Tibial nerve (tissue), 4 donors: Measurements from ENCODE around the gene KCNK2.

Experiments
- CTCF ChIP-seq, 5 experiments: fragments of 200-600 bp in 3 of 5; fragments of 450-650 bp in 2 of 5; sonication (generic) in 3 of 5; IDR thresholded peaks; one replicate each; pipeline ENCODE4 v1.5.1; 2016 to 2019; ENCODE audit warnings: antibody characterized with exemption in 5 of 5, mild to moderate bottlenecking in 3 of 5, moderate library complexity in 2 of 5
- EP300 ChIP-seq, 2 donors: sonication (generic); formaldehyde crosslinking; IDR thresholded peaks; one replicate each; pipeline ENCODE4 v1.6.1; 2017; ENCODE audit warnings: antibody characterized with exemption in 2 of 2, mild to moderate bottlenecking in 1 of 2
- POLR2A ChIP-seq, 2 donors: fragments of 450-650 bp; IDR thresholded peaks; one replicate each; pipeline ENCODE4 v1.6.1; 2017; ENCODE audit warnings: antibody characterized with exemption in 2 of 2, mild to moderate bottlenecking in 2 of 2, moderate library complexity in 2 of 2

- TF ChIP-seq POLR2A (IDR thresholded peaks at IDR 0.05) (no peak), CTCF (IDR thresholded peaks at IDR 0.05) (no peak), EP300 (IDR thresholded peaks at IDR 0.05) (no peak)
Measured at GRCh38 chr1:215147024-215147423, 64.5 kb downstream of the KCNK2 start.
